ENCODE results near the gene JAZF1. TPM values are rescaled to one million over a fixed set of nuclear protein-coding genes. Genes with fewer than 3 reads are reported as not detected.

The JAZF1 gene
- total RNA-seq, 1 experiment from 2014 or later, result 9.1 TPM

- Histone ChIP-seq H3K9me3 (ENCODE audit: control insufficient read depth, low read depth, low read length) (no peaks in the 10 kb centered on the region), H2AFZ (ENCODE audit: low read length) (no peak overlapping the region), H3K4me2 (ENCODE audit: insufficient read depth, insufficient read length, low read length) (no peak overlapping the region), H3T11ph (ENCODE audit: low read length) (no peak overlapping the region), H3K4me1 (ENCODE audit: insufficient read depth, low read length) (no peaks in the 10 kb centered on the region), H4K5ac (ENCODE audit: insufficient read length, low read depth, low read length) (no peak overlapping the region), H3K56ac (ENCODE audit: insufficient read length, low read depth, low read length) (no peak overlapping the region), H2AK5ac (ENCODE audit: insufficient read length, low read length) (no peak overlapping the region), H2BK120ac (ENCODE audit: low read depth, low read length, poor library complexity, severe bottlenecking) (no peak overlapping the region), H3K27ac (ENCODE audit: insufficient read length, low read depth, low read length) (no peak overlapping the region), H4K91ac (ENCODE audit: insufficient read length, low read depth, low read length) (no peak overlapping the region), H2BK12ac (ENCODE audit: insufficient read length, low read depth, low read length) (no peak overlapping the region), H3K18ac (ENCODE audit: insufficient read length, low read depth, low read length) (no peak overlapping the region), H4K8ac (replicated peaks; ENCODE audit: insufficient read length, low read depth, low read length) (no peak overlapping the region), H2BK20ac (ENCODE audit: low read depth, low read length, poor library complexity, severe bottlenecking) (no peak overlapping the region), H3K23ac (ENCODE audit: insufficient read length, low read depth, low read length) (no peak overlapping the region), H3K14ac (ENCODE audit: insufficient read depth, low read length) (no peak overlapping the region), H4K20me1 (ENCODE audit: control insufficient read depth, insufficient read depth, insufficient read length) (no peaks in the 10 kb centered on the region), H2BK5ac (ENCODE audit: insufficient read length, low read length) (no peak overlapping the region), H3K79me2 (ENCODE audit: insufficient read depth, low read length) (no peaks in the 10 kb centered on the region), H2BK15ac (ENCODE audit: low read depth, low read length) (no peak overlapping the region), H3K23me2 (ENCODE audit: insufficient read length, low read depth, low read length, poor library complexity, severe bottlenecking) (no peaks in the 10 kb centered on the region), H3K9ac (ENCODE audit: extremely low read depth, insufficient read length, low read length) (no peak overlapping the region), H3K27me3 (ENCODE audit: insufficient read depth, low read length) (no peaks in the 10 kb centered on the region), H3K79me1 (ENCODE audit: insufficient read depth, low read depth, low read length, poor library complexity, severe bottlenecking) (no peaks in the 10 kb centered on the region), H3K4ac (ENCODE audit: low read depth, low read length) (no peak overlapping the region)
- Mint-ChIP-seq H3K4me3 (no peak overlapping the region), H3K27ac (no peak overlapping the region), H3K9me3 (no peaks in the 10 kb centered on the region), H3K36me3 (ENCODE audit: insufficient read depth in 1 of 3, low read depth in 3 of 3) (no peaks in the 10 kb centered on the region), H3K27me3 (ENCODE audit: low read depth) (no peaks in the 10 kb centered on the region), H3K4me1 (peaks cover 2 to 8% of the 10 kb centered on the region in 2 experiments; a peak in 3 of 4 replicates)
- WGBS (ENCODE audit: extremely low coverage, insufficient read length, low lambda C conversion rate), result no CpG with 5 or more reads among the region's 3 CpGs
- no peak for DNase-seq
- TF ChIP-seq, protein P1, sequence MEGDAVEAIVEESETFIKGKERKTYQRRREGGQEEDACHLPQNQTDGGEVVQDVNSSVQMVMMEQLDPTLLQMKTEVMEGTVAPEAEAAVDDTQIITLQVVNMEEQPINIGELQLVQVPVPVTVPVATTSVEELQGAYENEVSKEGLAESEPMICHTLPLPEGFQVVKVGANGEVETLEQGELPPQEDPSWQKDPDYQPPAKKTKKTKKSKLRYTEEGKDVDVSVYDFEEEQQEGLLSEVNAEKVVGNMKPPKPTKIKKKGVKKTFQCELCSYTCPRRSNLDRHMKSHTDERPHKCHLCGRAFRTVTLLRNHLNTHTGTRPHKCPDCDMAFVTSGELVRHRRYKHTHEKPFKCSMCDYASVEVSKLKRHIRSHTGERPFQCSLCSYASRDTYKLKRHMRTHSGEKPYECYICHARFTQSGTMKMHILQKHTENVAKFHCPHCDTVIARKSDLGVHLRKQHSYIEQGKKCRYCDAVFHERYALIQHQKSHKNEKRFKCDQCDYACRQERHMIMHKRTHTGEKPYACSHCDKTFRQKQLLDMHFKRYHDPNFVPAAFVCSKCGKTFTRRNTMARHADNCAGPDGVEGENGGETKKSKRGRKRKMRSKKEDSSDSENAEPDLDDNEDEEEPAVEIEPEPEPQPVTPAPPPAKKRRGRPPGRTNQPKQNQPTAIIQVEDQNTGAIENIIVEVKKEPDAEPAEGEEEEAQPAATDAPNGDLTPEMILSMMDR (conservative IDR thresholded peaks at IDR 0.05), result no peak
Observed at GRCh38 chr7:27952456-27953285, 227.9 kb downstream of the JAZF1 start.
